Embryonic facial prominence (tissue), 1 donor: ENCODE results near the gene GOLGA8A.
"Not testable (repeated sequence)": the region's sequence is repeated elsewhere in the genome, so short reads cannot be mapped to it uniquely, and the experiment has no call there.

Experiments used
- DNase-seq: peaks from one replicate; pipeline ENCODE4 v3.0.0-alpha.2; 2016; ENCODE audit errors: extremely low spot score

GOLGA8A gene, protein sequence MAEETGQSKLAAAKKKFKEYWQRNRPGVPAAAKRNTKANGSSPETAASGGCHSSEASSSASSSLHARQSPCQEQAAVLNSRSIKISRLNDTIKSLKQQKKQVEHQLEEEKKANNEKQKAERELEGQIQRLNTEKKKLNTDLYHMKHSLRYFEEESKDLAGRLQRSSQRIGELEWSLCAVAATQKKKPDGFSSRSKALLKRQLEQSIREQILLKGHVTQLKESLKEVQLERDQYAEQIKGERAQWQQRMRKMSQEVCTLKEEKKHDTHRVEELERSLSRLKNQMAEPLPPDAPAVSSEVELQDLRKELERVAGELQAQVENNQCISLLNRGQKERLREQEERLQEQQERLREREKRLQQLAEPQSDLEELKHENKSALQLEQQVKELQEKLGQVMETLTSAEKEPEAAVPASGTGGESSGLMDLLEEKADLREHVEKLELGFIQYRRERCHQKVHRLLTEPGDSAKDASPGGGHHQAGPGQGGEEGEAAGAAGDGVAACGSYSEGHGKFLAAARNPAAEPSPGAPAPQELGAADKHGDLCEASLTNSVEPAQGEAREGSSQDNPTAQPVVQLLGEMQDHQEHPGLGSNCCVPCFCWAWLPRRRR

DNA sequence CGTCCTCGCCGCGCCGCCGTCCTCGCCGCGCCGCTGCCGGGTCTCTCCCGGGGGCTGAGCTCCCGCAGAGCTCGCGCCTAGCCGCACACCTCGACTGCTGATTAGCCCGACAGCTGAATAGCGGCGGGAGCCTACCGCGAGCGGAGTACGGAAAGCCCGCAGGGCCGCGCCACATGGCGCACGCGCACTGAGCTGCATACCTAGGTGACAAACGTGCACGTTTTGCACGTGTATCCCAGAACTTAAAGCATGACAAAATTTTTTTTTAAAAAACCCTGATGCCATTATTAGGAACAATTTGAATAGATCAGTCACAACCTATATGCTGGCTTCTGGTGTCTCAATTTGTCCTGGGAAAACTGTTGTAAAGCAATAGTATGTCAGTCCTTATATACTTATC, at the start of gene GOLGA8A:
TSS of gene GOLGA8A (minus strand) at position 122 of the 400 bp plus-strand sequence. CDS start 48,117 bp downstream, outside the sequence.
- peak; percentile 62 for DNase-seq

DNA sequence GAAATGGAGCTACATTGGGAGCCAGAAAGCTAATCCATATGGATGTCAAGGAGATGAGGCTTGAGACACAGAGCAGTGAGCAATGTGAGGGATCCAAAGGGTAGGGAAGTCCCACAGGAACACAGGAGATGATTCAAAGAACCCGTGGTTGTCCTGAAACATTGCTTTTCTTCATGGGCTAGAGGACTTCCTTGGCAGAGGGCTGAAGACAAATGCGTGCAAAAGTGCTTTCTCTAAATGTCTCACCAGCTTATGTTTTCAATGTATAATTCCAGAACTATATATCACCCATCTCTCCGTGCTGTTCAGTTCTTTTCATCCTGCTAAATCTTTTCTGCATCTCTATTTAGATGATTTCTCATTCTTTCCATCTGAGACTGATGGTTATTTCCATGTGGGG, 46.0 kb upstream of the GOLGA8A start:
- no peak for DNase-seq

DNA sequence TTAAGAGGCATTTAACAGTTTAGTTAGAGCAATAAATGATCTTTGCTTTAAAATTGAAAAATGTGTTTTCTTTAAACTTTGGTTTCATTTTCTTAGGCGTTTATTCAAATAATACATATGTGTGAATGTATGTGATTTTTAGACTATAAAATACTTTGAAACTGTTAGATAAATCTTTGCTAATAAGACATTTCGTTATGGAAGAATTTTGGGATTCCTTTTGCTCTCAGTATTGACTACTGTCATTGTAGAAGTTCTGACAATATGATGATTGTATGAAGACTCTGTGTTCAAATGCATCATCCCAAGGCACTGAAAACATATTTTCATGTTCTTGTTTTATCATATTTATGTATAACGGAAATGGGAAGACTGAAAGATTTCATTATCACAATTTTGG, 43.8 kb upstream of the GOLGA8A start:
- no peak for DNase-seq

DNA sequence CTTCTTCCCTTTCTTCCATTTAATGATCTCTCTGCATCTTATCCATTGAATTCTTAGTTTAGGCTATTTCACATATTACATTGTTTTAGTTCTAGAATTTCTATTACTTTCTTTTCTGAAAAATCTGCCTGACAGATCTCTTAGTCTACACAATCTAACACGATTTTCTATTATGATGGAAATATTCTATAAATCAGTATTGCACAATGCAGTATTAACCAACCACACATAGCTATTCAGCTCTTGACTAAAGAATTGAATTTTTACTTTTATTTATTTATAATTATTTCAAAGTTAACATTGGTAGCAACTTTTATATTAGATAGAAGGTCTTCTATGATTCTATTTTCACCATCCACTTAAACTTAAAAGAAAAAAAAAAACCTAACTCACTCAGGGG, 36.2 kb upstream of the GOLGA8A start:
- no peak for DNase-seq

DNA sequence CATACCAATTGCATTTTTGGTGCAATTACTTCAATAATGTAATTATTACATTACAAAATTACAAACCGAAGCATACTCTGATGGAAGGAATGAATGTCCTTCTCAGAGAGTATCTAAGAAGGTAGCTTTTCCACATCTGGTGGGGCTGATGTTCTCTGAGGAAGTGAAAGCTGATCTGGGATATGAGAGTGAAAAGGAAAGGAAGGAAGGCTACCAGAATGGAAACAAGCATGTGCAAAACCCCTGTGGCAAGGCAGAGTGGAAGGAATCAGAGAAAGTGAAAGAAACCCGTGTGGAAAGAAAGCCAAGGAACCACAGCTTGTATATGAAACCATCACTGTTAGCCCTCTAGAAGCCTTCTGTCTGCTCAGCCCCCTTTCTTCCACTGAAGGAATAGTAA, 35.3 kb upstream of the GOLGA8A start:
- no peak for DNase-seq

DNA sequence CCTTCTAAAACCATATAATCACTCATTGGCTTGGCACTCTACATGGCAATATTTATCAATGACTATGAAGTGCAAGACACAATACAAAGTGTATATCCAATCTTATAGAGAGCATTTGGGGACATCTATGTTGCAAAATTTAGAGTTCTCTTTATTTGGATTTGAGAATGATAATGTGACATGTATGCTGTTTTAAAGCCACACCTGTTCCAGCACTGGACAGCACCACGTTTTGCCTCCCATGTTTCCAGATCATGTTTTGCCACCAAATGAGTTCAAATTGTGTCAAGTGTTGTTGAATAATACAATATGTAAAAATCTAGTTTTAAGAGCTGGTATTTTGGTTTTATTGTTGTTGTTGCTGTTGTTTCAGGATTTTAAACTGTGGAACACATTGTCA, 33.3 kb upstream of the GOLGA8A start:
- no peak for DNase-seq

DNA sequence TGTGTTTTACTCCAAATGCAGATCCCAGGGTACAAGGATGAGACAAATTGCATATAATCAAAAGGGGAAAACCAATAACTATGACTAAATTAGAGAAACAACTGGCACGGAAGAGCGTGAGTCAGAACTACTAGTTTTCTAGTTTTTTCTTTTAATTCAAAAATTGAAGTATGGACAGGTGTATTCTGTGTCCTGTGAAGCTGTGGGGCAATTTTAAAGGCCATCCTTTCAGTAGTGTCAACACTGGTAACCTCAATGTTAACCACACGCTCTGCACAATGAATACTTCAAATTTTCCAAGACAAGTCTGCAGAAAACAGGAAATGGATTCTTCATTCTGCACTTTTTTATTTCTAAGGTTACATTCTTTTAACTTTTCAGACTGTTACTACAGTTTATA, 32.5 kb upstream of the GOLGA8A start:
- no peak for DNase-seq

DNA sequence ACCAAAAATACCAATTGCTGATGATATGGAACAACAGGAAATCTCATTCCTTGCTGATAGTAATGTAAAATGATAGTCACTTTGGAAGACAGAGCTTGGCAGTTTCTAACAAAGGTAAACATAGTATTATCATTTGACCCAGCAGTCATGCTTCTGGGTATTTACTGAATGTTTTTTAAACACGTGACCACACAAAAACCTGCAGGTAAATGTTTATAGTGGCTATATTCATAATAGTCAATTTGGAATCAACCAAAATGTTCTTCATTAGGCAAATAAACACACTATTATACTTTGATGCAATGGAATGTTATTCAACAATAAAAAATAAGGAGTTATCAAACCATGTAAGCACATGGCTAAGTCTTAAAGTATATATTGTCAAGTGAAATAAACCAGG, 24.1 kb upstream of the GOLGA8A start:
- no peak for DNase-seq

DNA sequence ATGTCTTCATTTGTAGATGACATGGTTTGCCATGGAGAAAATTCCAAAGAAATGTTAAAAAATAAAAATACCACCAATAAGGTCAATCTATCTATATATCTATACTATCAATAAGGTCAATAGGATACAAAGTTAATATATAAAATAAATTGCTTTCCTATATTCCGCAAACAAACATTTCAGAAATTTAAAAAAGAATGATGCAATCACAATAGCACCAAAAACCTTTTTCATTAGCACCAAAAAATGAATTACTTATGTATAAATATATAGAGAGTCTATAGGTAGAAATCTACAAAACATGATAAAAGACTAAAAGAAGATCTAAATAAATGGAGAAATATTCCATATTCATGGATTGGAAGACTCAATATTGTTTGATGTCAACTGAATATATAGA, 22.8 kb upstream of the GOLGA8A start:
- no peak for DNase-seq

DNA sequence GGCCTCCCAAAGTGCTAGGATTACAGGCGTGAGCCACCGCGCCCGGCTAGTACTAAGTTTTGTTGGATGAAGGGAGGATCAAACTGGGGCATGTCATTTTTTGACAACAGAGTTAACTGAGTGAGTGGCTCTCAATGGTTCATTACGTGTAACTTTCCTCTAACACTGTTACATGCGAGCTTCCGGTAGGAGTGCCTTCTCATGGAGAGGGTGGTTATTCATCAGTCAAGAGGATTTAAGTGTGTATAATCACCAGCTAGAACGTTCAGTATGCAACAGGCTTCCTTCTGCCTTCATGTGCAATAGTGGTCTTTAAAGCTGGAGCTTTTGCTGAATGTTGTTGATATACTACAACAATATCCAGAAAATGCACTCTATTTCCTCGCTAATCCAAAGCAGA, 19.1 kb upstream of the GOLGA8A start:
- no peak for DNase-seq

DNA sequence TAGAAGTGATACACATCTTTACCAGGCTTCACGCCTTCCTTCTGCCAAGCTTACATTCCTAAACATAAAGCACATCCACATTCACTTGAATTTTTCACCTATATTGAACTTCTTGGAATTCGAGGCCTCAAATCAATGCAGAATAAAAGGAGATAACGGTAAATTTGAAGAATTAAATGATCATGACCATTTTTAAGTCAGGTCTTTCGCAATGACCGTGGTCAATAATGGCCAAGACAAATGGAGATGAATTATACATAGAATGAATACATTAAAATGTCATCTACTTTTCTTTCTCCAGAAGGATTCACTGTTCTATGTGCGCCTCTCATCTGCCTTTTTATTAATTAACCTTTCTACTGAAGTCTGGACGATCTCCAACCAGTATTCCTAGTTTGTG, 5.3 kb upstream of the GOLGA8A start:
- no peak for DNase-seq

DNA sequence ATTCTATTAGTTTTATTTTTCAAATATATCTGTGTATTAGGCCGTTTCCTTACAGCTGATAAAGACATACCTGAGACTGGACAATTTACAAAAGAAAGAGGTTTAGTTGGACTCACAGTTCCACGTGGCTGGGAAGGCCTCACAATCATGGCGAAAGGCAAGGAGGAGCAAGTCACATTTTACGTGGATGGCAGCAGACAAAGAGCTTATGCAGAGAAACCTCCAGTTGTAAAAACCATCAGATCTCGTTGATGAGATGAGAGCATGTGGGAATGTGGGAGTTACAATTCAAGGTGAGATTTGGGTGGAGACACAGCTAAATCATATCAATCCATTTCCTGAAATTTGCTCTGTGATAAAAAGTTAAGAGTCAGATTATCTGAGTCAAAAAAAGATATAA, 2.3 kb upstream of the GOLGA8A start:
- DNase-seq = no peak

DNA sequence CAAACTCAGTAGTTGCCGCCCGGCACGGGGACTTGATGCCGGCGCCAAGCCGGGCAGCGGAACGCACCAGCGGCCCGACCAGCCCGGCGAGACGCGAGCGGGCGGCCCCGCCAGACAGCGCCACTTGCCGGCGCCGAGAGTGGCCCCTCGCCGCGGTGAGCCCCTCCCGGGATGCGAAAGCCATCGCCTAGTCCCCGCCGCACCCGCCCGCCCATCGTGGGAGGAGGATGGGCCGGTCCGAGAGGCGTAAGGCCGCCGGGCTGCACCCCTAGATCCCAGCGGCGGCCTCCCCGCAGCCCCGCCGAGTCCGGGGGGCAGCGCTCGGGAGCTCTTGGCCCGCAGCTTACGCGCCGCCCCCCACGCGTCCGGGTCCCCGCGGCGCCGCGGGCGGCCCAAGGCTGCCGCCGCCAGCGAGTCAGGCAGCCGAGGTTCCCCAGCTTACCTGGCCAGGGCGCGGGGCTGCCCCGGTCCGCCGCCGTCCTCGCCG, 609 bp downstream of the GOLGA8A start:
- no peak for DNase-seq

DNA sequence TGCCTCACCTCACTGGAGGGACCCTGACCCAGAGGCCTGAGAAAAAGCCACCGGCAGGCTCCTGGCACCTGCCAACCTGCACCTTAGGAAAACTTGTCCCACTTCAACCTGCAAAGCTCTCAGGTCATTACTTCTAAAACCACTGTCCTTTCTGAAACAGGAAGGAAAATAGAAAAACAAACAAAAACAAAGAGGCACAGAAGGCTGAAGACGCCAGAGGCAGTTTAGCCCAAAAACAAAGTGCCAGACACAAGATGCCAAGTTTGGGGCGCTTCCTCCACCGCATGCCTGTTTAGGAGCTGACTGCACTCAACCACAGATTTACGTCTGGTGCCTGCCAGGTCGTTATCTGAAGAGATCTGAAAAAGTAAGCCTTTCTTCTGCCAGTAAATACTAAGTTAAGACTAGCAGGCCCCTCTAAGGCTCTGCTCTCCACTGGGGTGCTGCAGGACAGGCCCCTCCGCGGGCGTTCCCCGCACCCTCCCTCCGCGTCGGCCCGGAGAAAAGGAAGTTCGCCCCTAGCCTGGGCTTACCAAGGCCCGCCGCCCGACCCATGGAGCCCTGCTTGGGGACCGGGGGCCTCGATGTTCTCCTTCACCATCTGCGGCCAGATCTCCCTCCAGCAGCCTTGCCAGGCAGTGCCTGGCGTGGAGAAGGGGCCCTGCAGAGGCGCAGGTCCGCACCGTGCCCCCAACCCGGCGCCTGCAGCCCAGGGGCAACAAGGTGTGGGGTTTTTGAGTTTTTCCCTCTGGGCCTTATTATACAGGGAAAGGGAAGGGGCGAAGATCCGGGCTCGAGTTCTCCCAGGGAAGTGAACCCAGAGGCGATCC, 1.3 kb downstream of the GOLGA8A start:
- no peak for DNase-seq

DNA sequence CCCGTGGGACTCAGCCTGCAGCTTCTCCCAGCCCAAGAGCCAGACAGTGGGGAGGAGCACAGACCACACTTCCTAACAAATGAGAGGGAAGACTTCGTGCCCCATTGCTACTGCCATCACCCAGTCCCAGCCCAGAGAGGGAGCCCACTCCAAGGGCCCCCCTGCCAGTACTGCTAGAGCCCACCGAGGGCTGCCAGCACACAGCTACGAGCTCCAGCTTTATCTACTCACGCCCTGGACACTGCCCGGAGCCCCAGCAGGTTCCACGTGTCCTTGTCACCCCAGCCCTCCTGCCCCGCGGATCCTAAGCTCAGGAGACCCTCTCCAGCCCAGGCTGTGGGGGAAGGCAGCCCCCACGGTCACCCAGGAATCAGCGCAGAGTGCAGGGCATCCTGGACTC, 1.9 kb downstream of the GOLGA8A start:
- no peak for DNase-seq

DNA sequence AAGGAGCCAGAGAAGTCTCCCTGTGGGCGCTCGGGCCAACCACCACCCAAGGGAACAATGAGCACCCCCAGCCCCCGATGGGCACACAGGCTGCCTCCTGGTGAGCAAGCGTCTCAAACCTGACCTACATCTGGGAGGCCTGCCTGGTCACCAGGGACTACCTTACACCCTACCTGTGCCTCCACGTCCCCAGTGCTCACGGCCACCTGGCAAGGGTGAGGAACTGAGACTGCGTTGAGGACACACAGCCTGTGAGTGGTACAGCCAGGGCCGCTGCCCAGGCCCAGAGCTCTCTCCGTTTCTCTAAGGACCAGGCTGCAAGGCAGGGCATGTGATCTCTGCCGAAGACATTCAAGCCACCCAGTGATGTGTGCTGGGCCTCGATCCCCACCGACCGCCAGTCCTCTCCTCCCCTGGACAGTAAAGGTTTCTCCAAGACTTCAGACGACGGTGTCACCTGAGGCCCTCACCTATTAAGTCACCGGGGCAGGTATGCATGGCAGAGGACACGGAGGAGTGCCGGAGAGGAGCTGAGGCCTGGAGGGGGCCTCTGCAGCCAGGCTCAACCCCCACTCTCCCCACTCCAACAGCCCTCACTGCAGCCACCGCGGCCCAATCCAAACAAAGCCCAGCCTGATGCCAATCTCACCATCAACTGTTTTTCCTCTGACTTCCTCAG, 2.8 kb downstream of the GOLGA8A start:
- no peak for DNase-seq

DNA sequence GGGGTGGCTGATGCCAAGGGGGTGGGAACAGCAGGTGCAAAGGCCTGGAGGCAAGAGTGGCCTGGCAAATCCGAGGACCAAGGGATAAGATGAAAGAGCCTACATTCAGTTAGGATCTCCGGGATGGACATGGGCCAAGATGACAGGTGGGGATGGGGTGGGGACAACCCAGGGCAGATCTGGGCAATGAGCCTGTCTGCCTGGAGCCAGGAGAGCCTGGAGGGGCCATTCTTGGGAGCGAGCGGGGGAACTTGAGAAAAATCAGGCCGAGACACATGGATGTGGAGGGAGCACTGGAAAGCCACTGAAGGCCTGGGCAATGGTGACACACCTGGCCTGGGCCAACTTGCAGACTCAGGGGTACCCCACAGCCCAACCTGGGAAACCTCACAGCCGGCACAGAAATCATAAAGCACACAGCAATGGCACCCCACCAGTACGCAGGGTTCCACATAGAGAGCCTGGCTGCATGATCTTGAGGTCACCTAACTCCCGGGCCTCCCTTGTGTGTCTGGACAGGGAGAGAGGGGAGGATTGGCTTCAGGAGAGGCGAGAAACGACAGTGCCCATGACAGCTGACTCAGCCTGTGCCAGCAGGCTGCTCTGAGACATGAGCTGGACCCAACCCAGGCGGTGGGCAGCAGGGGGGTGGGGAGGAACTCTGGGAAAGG, 3.5 kb downstream of the GOLGA8A start:
- not testable (repeated sequence) for DNase-seq

DNA sequence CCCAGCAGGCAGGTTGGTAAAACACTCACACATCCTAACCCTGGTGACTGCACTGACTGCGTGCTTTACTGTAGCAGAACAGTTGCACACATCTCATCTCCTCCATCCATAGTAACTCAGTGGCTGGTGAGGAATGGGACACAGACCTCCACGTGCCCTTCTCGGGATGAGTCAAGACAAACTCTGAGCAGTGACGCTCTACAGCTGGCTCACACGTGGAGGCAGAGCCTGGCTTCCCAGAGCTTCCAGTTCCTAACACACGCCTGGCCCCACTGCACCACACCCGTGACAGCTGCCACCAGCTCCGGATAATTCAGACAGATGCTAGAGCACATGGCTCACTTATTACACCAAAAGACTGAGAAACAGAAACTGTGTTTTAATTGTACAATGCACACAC, 7.0 kb downstream of the GOLGA8A start:
- DNase-seq = not testable (repeated sequence)

DNA sequence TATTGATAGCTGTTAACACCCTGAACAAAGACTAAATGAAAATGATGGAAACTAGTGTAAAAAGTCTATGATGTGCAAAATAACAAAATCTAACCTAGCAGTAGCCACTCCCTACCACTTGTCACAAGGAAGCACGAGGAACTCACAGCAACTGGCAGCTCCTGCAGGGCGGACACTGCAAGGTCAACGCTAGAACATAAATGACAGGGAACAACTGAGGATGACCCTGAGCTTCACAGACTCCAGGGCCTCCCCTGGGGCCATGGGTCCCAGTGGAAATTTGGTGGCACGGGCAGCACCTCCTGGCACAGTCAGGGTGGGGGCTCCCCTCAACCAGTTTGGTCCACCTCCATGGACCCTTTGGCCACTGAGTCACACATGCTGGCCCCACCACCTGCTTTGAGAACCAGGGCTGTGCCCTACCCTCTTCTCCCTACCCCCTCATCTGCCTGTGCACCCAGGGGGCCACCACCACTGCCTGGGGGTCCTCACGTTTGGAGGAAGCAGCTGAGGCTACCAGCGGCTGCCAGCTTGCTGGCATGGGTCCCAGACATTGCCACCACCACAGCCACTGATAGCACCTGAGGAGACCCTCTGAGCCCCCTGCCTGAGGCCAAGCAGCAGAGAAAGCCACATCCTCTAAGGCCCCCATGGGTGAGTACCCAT, 14.1 kb downstream of the GOLGA8A start:
- DNase-seq = not testable (repeated sequence)

DNA sequence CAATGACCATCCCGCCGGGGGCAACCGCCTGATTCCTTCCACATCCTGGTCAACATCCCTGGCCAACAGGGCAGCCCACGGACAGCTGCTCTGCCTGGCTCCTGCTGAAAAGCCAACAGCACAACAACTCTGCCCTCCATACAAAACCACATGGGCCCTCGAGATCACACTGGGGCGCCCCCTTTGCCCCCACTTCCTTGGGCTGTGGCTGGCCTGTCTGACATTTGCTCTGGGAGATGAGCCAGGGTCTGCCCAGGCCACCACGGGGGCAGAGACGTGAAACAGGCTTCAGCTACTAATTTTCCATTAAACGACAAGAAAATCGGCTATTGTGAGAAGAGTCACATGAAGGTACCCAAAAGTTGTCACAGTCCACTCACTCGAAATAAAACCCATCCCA, 16.7 kb downstream of the GOLGA8A start:
- DNase-seq = not testable (repeated sequence)

DNA sequence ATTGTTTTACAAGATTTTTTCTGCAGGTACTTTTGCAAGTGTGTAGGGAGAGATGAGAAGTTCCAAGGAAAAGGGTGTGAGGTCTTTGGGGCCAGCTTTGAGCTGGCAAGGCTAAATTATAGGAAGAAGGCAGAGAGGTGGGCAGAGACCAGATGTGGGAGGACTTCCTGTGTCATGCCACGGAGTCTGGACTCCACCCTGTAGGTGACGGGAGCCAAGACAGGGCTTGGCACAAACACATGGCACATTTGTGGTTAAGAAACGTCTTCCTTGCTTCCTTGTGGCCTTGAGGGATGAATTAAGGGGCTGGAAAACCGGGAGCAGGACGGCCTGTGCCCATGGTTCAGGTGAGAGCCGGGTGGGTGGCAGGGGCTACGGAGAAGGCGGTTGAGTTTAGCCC, 19.2 kb downstream of the GOLGA8A start:
- DNase-seq = not testable (repeated sequence)
